Activated naive CD4-positive, alpha-beta T cell treated with anti-CD3 and anti-CD28 coated beads, Interleukin-2, amount 10 ng/mL, durations not matched to agents 7 days and 5 days (primary cell): ENCODE data around the gene CSNK1G2.
A peak's percentile ranks its signal among the peaks of the same experiment; 100 is the strongest.

Source experiments
- CTCF ChIA-PET: fragments of 350-600 bp; sonication (Branson Sonifier 250); formaldehyde crosslinking; loops from one replicate; lab custom pipeline; 2021; ENCODE audit warnings: antibody characterized with exemption; lab: Charles Lee
- DNase-seq: peaks from one replicate; pipeline ENCODE4 v3.0.0-alpha.2; 2020
- H3K27ac Mint-ChIP-seq: one replicate; pipeline ENCODE4 v1.8.0; 2021; ENCODE audit warnings: mild to moderate bottlenecking, moderate library complexity, mixed read lengths
- H3K27me3 Mint-ChIP-seq: one replicate; pipeline ENCODE4 v1.8.0; 2021; ENCODE audit warnings: mild to moderate bottlenecking, mixed read lengths
- H3K36me3 Mint-ChIP-seq: one replicate; pipeline ENCODE4 v1.8.0; 2021; ENCODE audit warnings: mixed read lengths
- H3K4me1 Mint-ChIP-seq: one replicate; pipeline ENCODE4 v1.8.0; 2021; ENCODE audit warnings: mixed read lengths
- H3K4me3 Mint-ChIP-seq: one replicate; pipeline ENCODE4 v1.8.0; 2021; ENCODE audit warnings: mild to moderate bottlenecking, moderate library complexity, mixed read lengths
- H3K9me3 Mint-ChIP-seq: one replicate; pipeline ENCODE4 v1.8.0; 2021; ENCODE audit warnings: mixed read lengths

CSNK1G2 gene

DNA sequence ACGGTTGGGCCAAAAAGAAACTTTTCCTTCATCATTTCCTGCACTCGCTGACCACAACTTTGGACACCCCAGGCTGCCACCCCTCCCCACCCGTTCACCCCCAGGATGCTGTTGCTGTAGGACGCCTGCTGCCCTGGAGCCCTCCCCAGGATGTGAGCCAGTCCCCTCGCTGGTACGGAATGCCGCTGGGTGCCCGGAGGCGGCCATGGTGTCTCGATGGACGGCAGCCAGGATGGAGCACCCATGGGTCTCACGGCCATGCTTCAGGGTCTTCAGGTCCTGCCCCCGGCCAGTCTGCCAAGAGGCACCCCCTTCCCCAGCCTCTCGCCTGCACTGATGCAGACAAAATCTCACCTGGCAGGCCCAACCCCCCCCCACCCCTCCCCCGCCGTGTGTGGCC lies 15.4 kb upstream of the CSNK1G2 start:
- CTCF ChIA-PET, result no interaction called here
- Mint-ChIP-seq H3K9me3 (peaks cover 4% of the 10 kb centered on the region), H3K27ac (no peak overlapping the region), H3K4me1 (peaks cover 58% of the 10 kb centered on the region), H3K36me3 (peaks cover 5% of the 10 kb centered on the region), H3K27me3 (peaks cover 21% of the 10 kb centered on the region), H3K4me3 (no peak overlapping the region)
- no peak for DNase-seq

DNA sequence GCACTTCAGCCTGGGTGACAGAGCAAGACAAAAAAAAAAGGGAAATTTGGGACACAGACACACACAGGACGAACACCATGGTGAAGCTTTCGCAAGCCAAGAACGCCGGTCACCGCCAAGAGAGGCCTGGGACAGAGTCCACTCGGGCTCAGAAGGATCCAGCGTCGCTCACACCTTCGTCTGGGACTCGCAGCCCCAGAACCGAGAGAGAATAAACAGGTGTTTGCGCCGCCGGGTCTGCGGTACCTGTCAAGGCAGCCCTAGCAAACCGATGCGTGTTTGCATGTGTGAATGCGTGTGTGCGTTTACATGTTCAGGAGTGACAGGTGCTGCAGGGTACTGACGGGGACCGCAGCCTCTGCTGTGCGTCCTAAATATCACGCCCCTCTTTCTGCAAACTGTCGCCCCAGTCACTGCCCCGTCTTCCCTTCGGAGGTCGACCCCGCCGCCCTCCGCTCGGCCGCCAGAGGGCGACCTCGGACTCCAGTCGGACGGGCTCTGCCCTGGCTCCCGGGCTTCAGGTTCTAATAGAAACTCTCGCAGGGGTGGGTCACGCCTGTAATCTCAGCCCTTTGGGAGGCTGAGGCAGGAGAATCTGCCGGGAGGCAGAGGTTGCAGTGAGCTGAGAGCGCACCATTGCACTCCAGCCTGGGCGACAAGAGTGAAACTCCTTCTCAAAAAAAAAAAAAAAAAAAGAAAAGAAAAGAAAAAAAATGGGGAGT lies 11.8 kb upstream of the CSNK1G2 start:
- Mint-ChIP-seq H3K36me3 (peaks cover 16% of the 10 kb centered on the region), H3K9me3 (peaks cover 16% of the 10 kb centered on the region), H3K27me3 (peaks cover 36% of the 10 kb centered on the region), H3K4me1 (peaks cover 44% of the 10 kb centered on the region), H3K27ac (peak overlapping the region; percentile 5), H3K4me3 (peak overlapping the region; percentile 71)
- DNase-seq, result peak; percentile 84
- CTCF ChIA-PET, result interaction anchor here (0.6 to 2.3 kb wide), 10 partner anchors 13 to 232 kb away, joined by 3 to 10 read pairs (median 3); no protein-coding TSS in a partner anchor

GRCh38 chr19:1931445-1931844 lies 9.5 kb upstream of the CSNK1G2 start:
- Mint-ChIP-seq H3K36me3 (peaks cover 24% of the 10 kb centered on the region), H3K4me1 (peaks cover 50% of the 10 kb centered on the region), H3K9me3 (peaks cover 22% of the 10 kb centered on the region), H3K4me3 (no peak overlapping the region), H3K27me3 (peaks cover 36% of the 10 kb centered on the region), H3K27ac (peak overlapping the region; percentile 42)
- no peak for DNase-seq
- CTCF ChIA-PET, result interaction anchor here (2.3 kb wide), 1 partner anchor 34 kb away, joined by 10 read pairs; no protein-coding TSS in a partner anchor

DNA sequence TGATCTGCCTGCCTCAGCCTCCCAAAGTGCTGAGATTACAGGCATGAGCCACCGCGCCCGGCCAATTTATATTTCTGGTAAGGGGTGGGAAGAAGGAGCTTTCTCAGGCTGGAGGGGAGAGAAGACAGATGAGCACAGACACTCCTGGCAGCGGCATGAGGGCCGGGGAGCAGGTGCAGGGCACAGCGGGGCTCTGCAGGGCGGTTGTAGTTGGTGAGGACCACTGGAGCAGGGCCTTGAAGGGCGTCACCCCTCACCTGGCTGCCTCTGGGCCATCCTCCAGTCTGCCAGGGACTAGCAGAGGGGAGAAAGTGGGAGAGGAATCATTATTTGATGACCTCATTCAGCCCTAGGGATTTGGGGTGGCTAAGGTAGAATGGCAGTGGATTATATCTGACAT lies 8.6 kb upstream of the CSNK1G2 start:
- H3K27ac Mint-ChIP-seq, result no peak overlapping the region
- peaks cover 26% of the 10 kb centered on the region for H3K36me3 Mint-ChIP-seq
- H3K4me3 Mint-ChIP-seq, result no peak overlapping the region
- DNase-seq, result no peak
- peaks cover 43% of the 10 kb centered on the region for H3K4me1 Mint-ChIP-seq
- H3K9me3 Mint-ChIP-seq, result peaks cover 22% of the 10 kb centered on the region
- CTCF ChIA-PET, result no interaction called here
- peaks cover 36% of the 10 kb centered on the region for H3K27me3 Mint-ChIP-seq

DNA sequence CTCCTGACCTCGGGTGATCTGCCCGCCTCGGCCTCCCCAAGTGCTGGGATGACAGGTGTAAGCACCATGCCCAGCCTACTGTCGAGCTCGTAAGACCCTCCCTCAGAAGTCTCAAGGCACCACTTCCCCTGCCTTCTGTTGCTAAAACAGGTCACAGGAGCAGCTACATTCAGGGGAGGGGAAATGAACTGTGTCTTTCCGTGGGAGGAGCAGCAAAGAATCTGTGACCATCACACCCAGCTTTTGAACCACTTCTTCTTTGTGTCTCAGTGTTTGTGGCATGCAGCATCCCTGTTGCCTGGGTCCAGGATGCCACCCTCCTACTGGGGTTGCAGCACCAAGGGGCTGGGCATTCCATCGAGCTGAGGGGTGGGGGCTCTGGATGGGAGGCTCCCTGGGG lies 7.7 kb upstream of the CSNK1G2 start:
- no peak for DNase-seq
- peaks cover 17% of the 10 kb centered on the region for H3K9me3 Mint-ChIP-seq
- H3K4me3 Mint-ChIP-seq, result no peak overlapping the region
- CTCF ChIA-PET, result interaction anchor here (0.8 kb wide), 1 partner anchor 13 kb away, joined by 3 read pairs; no protein-coding TSS in a partner anchor
- peaks cover 41% of the 10 kb centered on the region for H3K4me1 Mint-ChIP-seq
- no peak overlapping the region for H3K27ac Mint-ChIP-seq
- H3K27me3 Mint-ChIP-seq, result peaks cover 32% of the 10 kb centered on the region
- H3K36me3 Mint-ChIP-seq, result peaks cover 25% of the 10 kb centered on the region

DNA sequence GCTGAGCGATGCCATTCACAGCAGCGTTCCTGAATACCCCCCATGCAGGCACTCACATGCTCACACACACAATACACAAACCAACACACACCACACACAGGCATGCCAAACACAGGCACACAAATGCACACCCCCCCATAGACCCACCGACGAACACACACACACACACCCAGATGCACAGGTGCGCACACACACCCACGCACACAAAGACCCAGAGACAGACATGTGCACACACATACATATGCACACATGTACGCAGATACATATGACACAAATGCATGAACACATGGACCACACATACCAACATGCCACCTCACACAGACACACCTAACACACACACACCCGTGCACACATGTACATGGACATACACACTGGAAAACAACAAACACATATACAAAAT lies 7.0 kb upstream of the CSNK1G2 start:
- CTCF ChIA-PET, result no interaction called here
- H3K4me1 Mint-ChIP-seq, result peaks cover 37% of the 10 kb centered on the region
- H3K27ac Mint-ChIP-seq, result peak overlapping the region; percentile 1
- H3K9me3 Mint-ChIP-seq, result peaks cover 17% of the 10 kb centered on the region
- peaks cover 25% of the 10 kb centered on the region for H3K36me3 Mint-ChIP-seq
- no peak for DNase-seq
- H3K27me3 Mint-ChIP-seq, result peaks cover 31% of the 10 kb centered on the region
- no peak overlapping the region for H3K4me3 Mint-ChIP-seq

GRCh38 chr19:1935484-1936208 lies 5.3 kb upstream of the CSNK1G2 start:
- Mint-ChIP-seq H3K27ac (no peak overlapping the region), H3K9me3 (peaks cover 17% of the 10 kb centered on the region), H3K27me3 (peaks cover 19% of the 10 kb centered on the region), H3K4me3 (no peak overlapping the region), H3K36me3 (peaks cover 31% of the 10 kb centered on the region), H3K4me1 (peaks cover 36% of the 10 kb centered on the region)
- peak; percentile 37 for DNase-seq
- CTCF ChIA-PET, result interaction anchor here (1.3 to 1.4 kb wide), 2 partner anchors 12 to 38 kb away, joined by 3 to 4 read pairs; no protein-coding TSS in a partner anchor

DNA sequence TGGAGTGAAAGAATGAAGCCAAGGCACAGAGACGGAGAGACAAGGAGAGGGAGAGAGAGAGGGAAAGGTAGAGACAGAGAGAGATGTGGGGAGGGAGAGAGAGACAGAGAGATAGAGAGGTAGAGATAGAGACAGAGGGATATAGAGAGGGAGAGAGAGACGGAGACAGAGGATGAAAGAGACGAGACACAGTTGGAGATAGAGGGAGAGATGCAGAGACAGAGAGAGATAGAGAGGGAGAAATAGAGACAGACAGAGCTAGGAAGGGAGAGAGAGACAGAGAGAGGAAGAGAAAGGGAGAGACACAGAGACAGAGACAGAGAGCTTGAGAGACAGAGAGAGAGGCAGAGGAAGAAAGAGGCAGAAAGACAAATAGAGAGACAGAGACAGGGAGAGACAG lies 4.5 kb upstream of the CSNK1G2 start:
- Mint-ChIP-seq H3K4me3 (no peak overlapping the region), H3K4me1 (peaks cover 36% of the 10 kb centered on the region), H3K9me3 (peaks cover 17% of the 10 kb centered on the region), H3K36me3 (peaks cover 31% of the 10 kb centered on the region), H3K27ac (no peak overlapping the region), H3K27me3 (peaks cover 16% of the 10 kb centered on the region)
- CTCF ChIA-PET, result interaction anchor here (1.3 to 1.4 kb wide), 2 partner anchors 13 to 39 kb away, joined by 3 to 4 read pairs; no protein-coding TSS in a partner anchor
- no peak for DNase-seq

- DNase-seq, result no peak
- CTCF ChIA-PET, result interaction anchor here (1.3 kb wide), 1 partner anchor 14 kb away, joined by 4 read pairs; no protein-coding TSS in a partner anchor
- H3K4me1 Mint-ChIP-seq, result peaks cover 36% of the 10 kb centered on the region
- peaks cover 28% of the 10 kb centered on the region for H3K36me3 Mint-ChIP-seq
- H3K9me3 Mint-ChIP-seq, result peaks cover 12% of the 10 kb centered on the region
- peaks cover 10% of the 10 kb centered on the region for H3K27me3 Mint-ChIP-seq
- H3K27ac Mint-ChIP-seq, result no peak overlapping the region
- H3K4me3 Mint-ChIP-seq, result no peak overlapping the region
These were observed 3.9 kb upstream of the CSNK1G2 start for GRCh38 chr19:1936916-1937610.

GRCh38 chr19:1938071-1938470 lies 2.9 kb upstream of the CSNK1G2 start:
- Mint-ChIP-seq H3K4me3 (peak overlapping the region; percentile 7), H3K27me3 (peaks cover 6% of the 10 kb centered on the region), H3K4me1 (peaks cover 37% of the 10 kb centered on the region), H3K36me3 (peaks cover 28% of the 10 kb centered on the region), H3K9me3 (peaks cover 9% of the 10 kb centered on the region), H3K27ac (peak overlapping the region; percentile 33)
- no peak for DNase-seq
- CTCF ChIA-PET, result no interaction called here

DNA sequence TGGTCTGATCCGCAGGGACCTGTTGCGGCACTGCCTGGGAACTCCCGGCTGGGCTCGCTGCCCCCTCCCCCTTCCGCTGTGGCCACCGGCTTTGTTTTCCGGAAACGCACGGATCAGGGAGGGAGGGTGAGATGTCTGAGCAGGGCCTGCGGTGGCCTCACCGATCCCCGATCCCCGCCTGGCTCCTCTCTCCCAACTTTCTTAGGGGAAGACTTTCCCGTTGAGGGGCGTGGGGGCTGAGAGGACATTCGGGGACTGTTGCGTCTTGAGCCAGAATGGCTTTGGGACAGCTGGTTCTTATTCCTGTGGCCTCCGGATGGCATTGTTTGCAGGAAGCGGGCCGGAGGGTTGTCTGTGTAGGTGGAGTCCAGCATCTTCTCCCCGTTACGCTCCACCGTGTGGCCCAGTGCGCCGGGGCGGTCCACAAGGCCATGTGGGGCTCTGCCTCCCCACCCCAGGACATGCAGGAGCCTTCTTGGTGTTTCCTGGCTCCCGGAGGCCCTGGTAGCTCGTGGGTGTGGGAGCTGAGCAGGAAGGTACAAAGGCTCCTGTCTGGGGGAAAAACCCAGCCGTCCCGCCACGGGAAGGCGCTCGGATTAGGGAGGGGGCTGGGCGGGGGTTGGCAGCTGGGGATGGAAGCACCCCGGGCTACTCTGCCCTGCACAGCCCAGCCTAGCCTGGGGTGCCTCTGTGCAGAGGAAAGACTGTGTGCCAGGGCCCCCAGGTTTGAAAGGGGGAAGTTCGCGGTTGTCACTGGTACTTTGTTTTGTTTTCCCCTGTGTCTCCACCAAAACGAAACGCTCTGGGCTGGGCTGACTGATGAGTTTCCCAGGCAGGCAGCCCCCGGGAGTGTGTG lies 1.3 kb downstream of the CSNK1G2 start:
- no peaks in the 10 kb centered on the region for H3K9me3 Mint-ChIP-seq
- H3K27me3 Mint-ChIP-seq, result peaks cover 6% of the 10 kb centered on the region

DNA sequence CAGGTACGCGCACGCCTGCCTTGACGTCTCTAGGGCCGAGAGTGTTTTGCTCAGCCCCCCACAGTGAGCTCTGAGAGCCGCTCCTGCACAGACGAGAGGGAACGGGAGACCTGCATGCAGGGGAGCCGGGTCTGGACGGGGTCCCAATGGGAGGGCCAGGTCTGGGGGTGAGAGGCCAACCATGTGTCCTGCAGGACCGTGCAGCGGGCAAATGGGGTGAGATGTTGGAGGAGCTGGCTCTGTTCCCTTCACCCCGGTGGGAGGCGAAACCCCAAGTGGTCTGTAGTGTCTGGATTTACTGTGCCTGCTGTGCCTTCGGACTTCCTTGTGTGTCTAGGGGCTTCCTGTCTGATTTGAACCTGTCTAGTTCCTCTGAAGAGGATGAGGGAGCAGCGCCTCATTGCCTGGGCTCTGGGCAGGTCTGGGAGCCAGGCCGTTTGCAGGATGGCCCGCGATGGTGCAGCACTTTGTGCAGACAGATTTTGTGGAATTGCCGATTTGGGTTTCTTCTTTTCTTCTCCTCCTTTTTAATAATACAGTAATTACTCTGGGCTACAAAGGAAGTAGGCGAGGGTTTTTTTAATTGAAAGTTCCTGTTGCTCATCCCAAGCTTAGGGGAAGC lies 2.1 kb downstream of the CSNK1G2 start:
- DNase-seq, result no peak
- no peaks in the 10 kb centered on the region for H3K9me3 Mint-ChIP-seq
- CTCF ChIA-PET, result interaction anchor here (0.6 to 1.5 kb wide), 4 partner anchors 13 to 78 kb away, joined by 3 to 6 read pairs (median 6); no protein-coding TSS in a partner anchor
- H3K27ac Mint-ChIP-seq, result peak overlapping the region; percentile 96
- peaks cover 6% of the 10 kb centered on the region for H3K27me3 Mint-ChIP-seq
- peaks cover 21% of the 10 kb centered on the region for H3K36me3 Mint-ChIP-seq
- peaks cover 39% of the 10 kb centered on the region for H3K4me1 Mint-ChIP-seq
- peak overlapping the region; percentile 97 for H3K4me3 Mint-ChIP-seq

More for the DNA sequence above, 1.3 kb downstream of the CSNK1G2 start:
- DNase-seq, result peak; percentile 89
- CTCF ChIA-PET, result interaction anchor here (0.6 to 1.5 kb wide), 4 partner anchors 12 to 78 kb away, joined by 3 to 6 read pairs (median 6); no protein-coding TSS in a partner anchor
- peak overlapping the region; percentile 97 for H3K4me3 Mint-ChIP-seq
- peaks cover 22% of the 10 kb centered on the region for H3K36me3 Mint-ChIP-seq
- H3K4me1 Mint-ChIP-seq, result peaks cover 44% of the 10 kb centered on the region
- peak overlapping the region; percentile 96 for H3K27ac Mint-ChIP-seq

GRCh38 chr19:1943661-1944087 lies 2.7 kb downstream of the CSNK1G2 start:
- CTCF ChIA-PET, result no interaction called here
- Mint-ChIP-seq H3K27ac (peak overlapping the region; percentile 96), H3K9me3 (no peaks in the 10 kb centered on the region), H3K27me3 (peaks cover 6% of the 10 kb centered on the region), H3K4me3 (peak overlapping the region; percentile 97), H3K36me3 (peaks cover 21% of the 10 kb centered on the region), H3K4me1 (peaks cover 40% of the 10 kb centered on the region)
- no peak for DNase-seq
